KMS-11 (cell line): ENCODE data around the gene WDR18.

Experiments used
- H2AFZ ChIP-seq: fragments of 200-600 bp; sonication (generic); 2 replicates; pipeline ENCODE4 v1.6.1; 2016; ENCODE audit warnings: antibody characterized with exemption, mixed run types, low read depth
- H3K27ac ChIP-seq: fragments of 200-600 bp; sonication (generic); 2 replicates; pipeline ENCODE4 v1.6.1; 2016; ENCODE audit warnings: mild to moderate bottlenecking, mixed run types
- H3K27me3 ChIP-seq: fragments of 200-600 bp; sonication (generic); 2 replicates; pipeline ENCODE4 v1.6.1; 2017; ENCODE audit warnings: mild to moderate bottlenecking, low read depth, mixed run types, moderate library complexity; ENCODE audit not compliant: insufficient read depth
- H3K36me3 ChIP-seq: fragments of 200-600 bp; sonication (generic); 2 replicates; pipeline ENCODE4 v1.6.1; 2017; ENCODE audit warnings: mild to moderate bottlenecking, mixed run types; ENCODE audit not compliant: insufficient read depth
- H3K4me1 ChIP-seq: fragments of 200-600 bp; sonication (generic); 2 replicates; pipeline ENCODE4 v1.6.1; 2016; ENCODE audit warnings: mild to moderate bottlenecking, low read depth, mixed run types; ENCODE audit not compliant: poor library complexity, severe bottlenecking
- H3K4me2 ChIP-seq: fragments of 200-600 bp; sonication (generic); 2 replicates; pipeline ENCODE4 v1.7.0; 2016; ENCODE audit warnings: mild to moderate bottlenecking, mixed run types
- H3K4me3 ChIP-seq: fragments of 200-600 bp; sonication (generic); IDR thresholded peaks from 2 replicates; pipeline ENCODE4 v1.6.1; 2017; ENCODE audit warnings: low read depth, low read length, mixed read lengths; ENCODE audit not compliant: insufficient read depth
- H3K79me2 ChIP-seq: fragments of 200-600 bp; sonication (generic); 2 replicates; pipeline ENCODE4 v1.6.1; 2016; ENCODE audit warnings: low read depth, mixed run types; ENCODE audit not compliant: insufficient read depth
- H3K9ac ChIP-seq: fragments of 200-600 bp; sonication (generic); 2 replicates; pipeline ENCODE4 v1.6.1; 2016; ENCODE audit warnings: mild to moderate bottlenecking, mixed run types
- H4K20me1 ChIP-seq: fragments of 200-600 bp; sonication (generic); 2 replicates; pipeline ENCODE4 v1.6.1; 2016; ENCODE audit warnings: mild to moderate bottlenecking, mixed run types; ENCODE audit not compliant: insufficient read depth
- TF ChIP-seq, protein P1 (sequence below): fragments of 200-600 bp; sonication (generic); conservative IDR thresholded peaks from 2 replicates; pipeline ENCODE4 v1.6.1; 2017; ENCODE audit warnings: low read depth, mild to moderate bottlenecking, antibody characterized with exemption, low read length, moderate library complexity, mixed read lengths

WDR18 gene

DNA sequence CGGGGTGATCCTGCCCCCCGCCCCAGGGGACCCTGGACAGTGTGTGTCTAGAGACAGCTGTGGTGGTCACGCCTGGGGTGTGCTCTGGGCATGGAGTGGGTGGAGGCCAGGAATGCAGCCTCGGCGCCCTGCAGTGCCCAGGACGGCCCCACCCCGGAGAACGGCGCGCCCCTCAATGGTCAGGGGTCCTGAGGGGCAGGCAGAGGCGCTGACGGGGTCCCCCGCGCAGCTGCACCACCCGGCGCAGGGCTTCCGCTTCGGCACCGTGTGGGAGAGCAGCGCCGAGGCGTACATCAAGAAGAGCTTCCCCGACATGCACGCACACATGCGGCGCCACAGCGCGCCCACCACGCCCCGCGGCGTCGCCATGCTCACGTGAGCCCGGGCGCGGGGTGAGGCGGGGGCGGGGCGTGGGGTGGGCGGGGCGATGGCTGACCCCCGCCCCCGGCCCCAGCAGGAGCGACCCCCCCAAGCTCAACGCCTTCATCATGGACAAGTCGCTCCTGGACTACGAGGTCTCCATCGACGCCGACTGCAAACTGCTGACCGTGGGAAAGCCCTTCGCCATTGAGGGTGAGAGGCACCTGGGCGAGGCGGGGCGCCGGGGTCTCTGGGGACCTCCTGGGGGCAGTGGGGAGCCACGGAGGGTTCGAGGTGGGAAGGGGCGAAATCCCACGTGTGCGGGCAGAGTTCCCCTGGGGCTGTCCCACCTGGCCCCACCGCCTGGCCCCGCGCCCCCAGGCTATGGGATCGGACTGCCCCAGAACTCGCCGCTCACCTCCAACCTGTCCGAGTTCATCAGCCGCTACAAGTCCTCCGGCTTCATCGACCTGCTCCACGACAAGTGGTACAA is 23.5 kb downstream of the WDR18 start:
- H3K4me1 ChIP-seq: no peaks in the 10 kb centered on the region
- H3K4me2 ChIP-seq: no peak overlapping the region
- no peaks in the 10 kb centered on the region for H4K20me1 ChIP-seq
- H3K27me3 ChIP-seq: no peaks in the 10 kb centered on the region
- H2AFZ ChIP-seq: no peak overlapping the region
- no peak overlapping the region for H3K4me3 ChIP-seq
- no peaks in the 10 kb centered on the region for H3K79me2 ChIP-seq
- H3K9ac ChIP-seq: no peak overlapping the region
- TF ChIP-seq, protein P1, sequence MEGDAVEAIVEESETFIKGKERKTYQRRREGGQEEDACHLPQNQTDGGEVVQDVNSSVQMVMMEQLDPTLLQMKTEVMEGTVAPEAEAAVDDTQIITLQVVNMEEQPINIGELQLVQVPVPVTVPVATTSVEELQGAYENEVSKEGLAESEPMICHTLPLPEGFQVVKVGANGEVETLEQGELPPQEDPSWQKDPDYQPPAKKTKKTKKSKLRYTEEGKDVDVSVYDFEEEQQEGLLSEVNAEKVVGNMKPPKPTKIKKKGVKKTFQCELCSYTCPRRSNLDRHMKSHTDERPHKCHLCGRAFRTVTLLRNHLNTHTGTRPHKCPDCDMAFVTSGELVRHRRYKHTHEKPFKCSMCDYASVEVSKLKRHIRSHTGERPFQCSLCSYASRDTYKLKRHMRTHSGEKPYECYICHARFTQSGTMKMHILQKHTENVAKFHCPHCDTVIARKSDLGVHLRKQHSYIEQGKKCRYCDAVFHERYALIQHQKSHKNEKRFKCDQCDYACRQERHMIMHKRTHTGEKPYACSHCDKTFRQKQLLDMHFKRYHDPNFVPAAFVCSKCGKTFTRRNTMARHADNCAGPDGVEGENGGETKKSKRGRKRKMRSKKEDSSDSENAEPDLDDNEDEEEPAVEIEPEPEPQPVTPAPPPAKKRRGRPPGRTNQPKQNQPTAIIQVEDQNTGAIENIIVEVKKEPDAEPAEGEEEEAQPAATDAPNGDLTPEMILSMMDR: no peak
- H3K27ac ChIP-seq: no peak overlapping the region
- H3K36me3 ChIP-seq: no peaks in the 10 kb centered on the region

DNA sequence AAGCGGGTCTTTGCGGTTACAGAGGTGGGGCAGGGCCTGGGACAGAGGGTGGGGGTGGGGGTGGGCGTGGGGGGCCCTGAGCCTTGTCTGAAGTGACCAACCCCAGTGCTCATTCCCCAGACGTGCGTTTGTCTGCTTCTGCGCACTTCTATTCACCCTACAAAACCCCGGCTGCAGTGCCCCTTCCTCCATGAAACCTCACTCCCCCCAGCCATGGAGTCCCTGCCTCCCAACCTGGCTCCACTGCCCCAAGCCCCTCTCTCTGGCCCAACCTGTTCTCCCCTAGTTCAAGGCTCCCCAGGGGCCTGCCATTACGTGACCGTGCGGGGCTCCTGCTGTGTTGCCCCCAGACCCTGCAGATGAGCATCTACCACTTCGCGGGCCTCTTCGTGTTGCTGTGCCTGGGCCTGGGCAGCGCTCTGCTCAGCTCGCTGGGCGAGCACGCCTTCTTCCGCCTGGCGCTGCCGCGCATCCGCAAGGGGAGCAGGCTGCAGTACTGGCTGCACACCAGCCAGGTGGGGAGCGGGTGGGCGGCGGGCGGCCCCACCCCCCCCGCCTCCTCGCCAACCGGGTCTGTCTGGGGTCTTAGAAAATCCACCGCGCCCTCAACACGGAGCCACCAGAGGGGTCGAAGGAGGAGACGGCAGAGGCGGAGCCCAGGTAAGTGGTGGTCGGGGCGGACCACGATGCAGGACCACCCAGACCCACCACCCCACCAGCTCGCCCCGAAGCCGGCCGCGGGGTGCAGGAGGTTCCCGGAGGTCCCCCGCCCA is 24.3 kb downstream of the WDR18 start:
- Histone ChIP-seq H3K9ac (no peak overlapping the region), H4K20me1 (no peaks in the 10 kb centered on the region), H3K36me3 (no peaks in the 10 kb centered on the region), H3K4me3 (no peak overlapping the region), H3K79me2 (no peaks in the 10 kb centered on the region), H3K27ac (no peak overlapping the region), H3K4me1 (no peaks in the 10 kb centered on the region), H3K4me2 (no peak overlapping the region), H2AFZ (no peak overlapping the region), H3K27me3 (no peaks in the 10 kb centered on the region)
- TF ChIP-seq, protein P1: no peak

DNA sequence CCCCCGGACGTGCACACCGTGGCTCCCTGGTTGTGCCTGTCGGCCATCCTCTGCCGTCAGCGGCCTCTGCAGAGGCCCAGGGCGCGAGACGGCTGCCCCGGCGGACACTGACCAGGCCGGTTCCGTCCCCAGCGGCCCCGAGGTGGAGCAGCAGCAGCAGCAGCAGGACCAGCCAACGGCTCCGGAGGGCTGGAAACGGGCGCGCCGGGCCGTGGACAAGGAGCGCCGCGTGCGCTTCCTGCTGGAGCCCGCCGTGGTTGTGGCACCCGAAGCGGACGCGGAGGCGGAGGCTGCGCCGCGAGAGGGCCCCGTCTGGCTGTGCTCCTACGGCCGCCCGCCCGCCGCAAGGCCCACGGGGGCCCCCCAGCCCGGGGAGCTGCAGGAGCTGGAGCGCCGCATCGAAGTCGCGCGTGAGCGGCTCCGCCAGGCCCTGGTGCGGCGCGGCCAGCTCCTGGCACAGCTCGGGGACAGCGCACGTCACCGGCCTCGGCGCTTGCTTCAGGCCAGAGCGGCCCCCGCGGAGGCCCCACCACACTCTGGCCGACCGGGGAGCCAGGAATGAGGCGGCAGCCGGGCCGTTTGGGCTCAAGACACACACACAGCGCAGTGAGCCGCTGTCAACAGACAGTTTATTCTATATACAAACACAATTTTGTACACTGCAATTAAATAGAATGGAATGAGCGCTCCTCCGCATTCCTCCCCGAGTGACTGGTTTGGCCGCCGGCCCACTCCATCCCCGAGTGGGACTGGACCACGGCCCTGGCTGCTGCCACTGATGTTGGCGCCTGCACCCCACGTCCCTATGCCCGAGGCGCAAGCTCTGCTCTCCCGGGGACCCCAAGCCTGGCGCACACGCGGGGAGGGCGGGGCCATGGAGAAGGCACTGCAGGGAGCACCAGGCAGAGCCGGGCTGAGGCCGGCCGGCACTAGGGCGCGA is 25.2 kb downstream of the WDR18 start:
- Histone ChIP-seq H3K79me2 (no peaks in the 10 kb centered on the region), H3K4me3 (no peak overlapping the region), H3K27ac (no peak overlapping the region), H3K9ac (no peak overlapping the region), H3K27me3 (no peaks in the 10 kb centered on the region), H3K36me3 (no peaks in the 10 kb centered on the region), H4K20me1 (no peaks in the 10 kb centered on the region), H2AFZ (no peak overlapping the region), H3K4me2 (no peak overlapping the region), H3K4me1 (no peaks in the 10 kb centered on the region)
- TF ChIP-seq, protein P1: no peak

DNA sequence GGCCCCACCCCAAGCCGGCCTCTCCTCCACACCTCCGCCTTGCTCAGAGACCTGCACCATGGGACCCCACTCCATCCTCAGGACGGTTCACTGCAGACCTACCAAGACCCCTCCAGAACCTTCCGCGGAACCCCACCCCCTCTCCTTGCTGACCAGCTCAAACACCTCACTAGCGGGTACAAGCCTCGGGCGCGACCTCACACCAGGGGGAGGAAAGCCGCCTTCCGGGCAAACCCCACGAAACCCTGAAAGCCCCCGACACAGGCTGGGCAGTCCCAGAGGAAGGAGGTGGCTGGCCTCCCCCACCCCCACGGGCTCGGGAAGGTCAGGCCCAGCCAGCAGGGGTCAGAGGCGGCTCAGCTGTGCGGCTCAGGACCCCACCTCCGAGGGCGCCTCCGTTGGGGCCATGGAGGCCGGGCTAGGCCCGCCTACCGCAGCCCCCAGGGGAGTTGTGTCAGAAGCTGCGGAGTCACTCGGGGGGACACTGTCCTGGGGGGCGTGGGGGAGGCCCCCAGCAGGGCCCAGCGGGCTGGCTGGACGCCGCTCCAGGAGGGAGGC is 25.9 kb downstream of the WDR18 start:
- Histone ChIP-seq H2AFZ (no peak overlapping the region), H3K4me1 (no peaks in the 10 kb centered on the region), H3K36me3 (no peaks in the 10 kb centered on the region), H3K27ac (no peak overlapping the region), H4K20me1 (no peaks in the 10 kb centered on the region), H3K4me2 (no peak overlapping the region), H3K27me3 (no peaks in the 10 kb centered on the region), H3K4me3 (no peak overlapping the region), H3K9ac (no peak overlapping the region), H3K79me2 (peaks cover 3% of the 10 kb centered on the region; the same call in 1 of the 2 replicates)
- TF ChIP-seq, protein P1: no peak
